Islet precursor cell (in vitro differentiated cells): Measurements from ENCODE around the gene C5orf52.
"Not testable (repeated sequence)": the region's sequence is repeated elsewhere in the genome, so short reads cannot be mapped to it uniquely, and the experiment has no call there.

Source experiments
- DNase-seq: peaks from one replicate; pipeline ENCODE4 v3.0.0-alpha.2; 2018

The C5orf52 gene

GRCh38 chr5:157727858-157728257 is 56.5 kb downstream of the C5orf52 start:
- DNase-seq = not testable (repeated sequence)
